Endothelial cell of umbilical vein (primary cell): ENCODE data around the gene BLACAT1. TPM values are rescaled to one million over a fixed set of nuclear protein-coding genes. Genes with fewer than 3 reads are reported as not detected.
A peak's percentile ranks its signal among the peaks of the same experiment; 100 is the strongest.

ENCODE experiments used
- BruUV-seq: library from RNA; stranded (reverse); fragments of 400-500 nt; replicated peaks from 2 replicates; lab custom pipeline; 2021; lab: Mats Ljungman, UMichigan
- CTCF ChIA-PET: fragments of 300-600, 350-600 bp; sonication (Branson Sonifier 250); formaldehyde crosslinking; loops from one replicate; lab custom pipeline; 2021; ENCODE audit warnings: antibody characterized with exemption, inconsistent platforms; lab: Charles Lee
- POLR2A ChIA-PET: fragments of 300-600, 350-600 bp; sonication (Branson Sonifier 250); formaldehyde crosslinking; loops from one replicate; lab custom pipeline; 2021; ENCODE audit warnings: antibody characterized with exemption, inconsistent platforms; lab: Charles Lee
- DNase-seq: peaks from one replicate; pipeline ENCODE4 v3.0.0-alpha.2; 2011; ENCODE audit warnings: low read depth, low spot score
- FAIRE-seq: peaks from 2 replicates; lab custom pipeline; 2011; peaks lifted over from hg19 to GRCh38; lab: Jason Lieb, UNC
- H2AFZ ChIP-seq: 2 replicates; pipeline ENCODE4 v1.6.0; 2012; ENCODE audit warnings: low read depth, low read length, control low read depth, inconsistent platforms
- H3K27ac ChIP-seq: 2 replicates; pipeline ENCODE4 v1.5.1; 2011; ENCODE audit warnings: low read depth, mild to moderate bottlenecking, control low read depth, low read length, moderate library complexity; ENCODE audit not compliant: insufficient read depth
- H3K27me3 ChIP-seq, 2 experiments: 2 replicates each; pipeline versions ENCODE4 v1.6.0 to v1.6.1; 2011; ENCODE audit warnings: low read length in 2 of 2, mixed read lengths in 1 of 2; ENCODE audit not compliant: control insufficient read depth in 2 of 2, insufficient read depth in 2 of 2
- H3K36me3 ChIP-seq, 2 experiments: 2 replicates in 1 of 2; 3 replicates in 1 of 2; pipeline ENCODE4 v1.5.1; 2011; ENCODE audit warnings: low read length in 2 of 2, mild to moderate bottlenecking in 1 of 2, moderate library complexity in 1 of 2; ENCODE audit not compliant: control insufficient read depth in 2 of 2, insufficient read depth in 2 of 2; ENCODE audit errors: extremely low read depth in 1 of 2
- H3K4me1 ChIP-seq: 3 replicates; pipeline ENCODE4 v1.5.1; 2011; ENCODE audit warnings: mild to moderate bottlenecking, low read length; ENCODE audit not compliant: control insufficient read depth, insufficient read depth; ENCODE audit errors: extremely low read depth
- H3K4me2 ChIP-seq: 2 replicates; pipeline ENCODE4 v1.6.1; 2011; ENCODE audit warnings: low read length, control low read depth, mixed read lengths; ENCODE audit not compliant: insufficient read depth
- H3K4me3 ChIP-seq, 3 experiments: fragments of 200-600 bp in 1 of 3; sonication (generic), shearing (Covaris generic) in 1 of 3; replicated peaks in 1 of 3; 2 replicates each; pipeline ENCODE4 v1.5.1; 2011 to 2016; ENCODE audit warnings: control low read depth in 3 of 3, low read length in 3 of 3, mild to moderate bottlenecking in 2 of 3, inconsistent platforms in 1 of 3, low read depth in 1 of 3, moderate library complexity in 1 of 3; ENCODE audit not compliant: insufficient read depth in 1 of 3
- H3K79me2 ChIP-seq: 2 replicates; pipeline ENCODE4 v1.6.0; 2012; ENCODE audit warnings: low read length, inconsistent platforms; ENCODE audit not compliant: control insufficient read depth, insufficient read depth
- H3K9ac ChIP-seq: replicated peaks from 2 replicates; pipeline ENCODE3; 2011; ENCODE audit warnings: low read length, control low read depth; ENCODE audit not compliant: insufficient read depth; ENCODE audit errors: extremely low read depth
- H3K9me1 ChIP-seq: replicated peaks from 3 replicates; pipeline ENCODE4 v1.6.0; 2011; ENCODE audit warnings: mild to moderate bottlenecking, low read length; ENCODE audit not compliant: control insufficient read depth, insufficient read depth; ENCODE audit errors: extremely low read depth
- H3K9me3 ChIP-seq: replicated peaks from 2 replicates; pipeline ENCODE4 v1.5.1; 2012; ENCODE audit warnings: low read length, inconsistent platforms; ENCODE audit not compliant: control insufficient read depth, insufficient read depth
- H4K20me1 ChIP-seq: replicated peaks from 2 replicates; pipeline ENCODE3; 2011; ENCODE audit warnings: mild to moderate bottlenecking, low read length; ENCODE audit not compliant: control insufficient read depth, insufficient read depth; ENCODE audit errors: extremely low read depth
- EZH2 ChIP-seq: IDR thresholded peaks from 2 replicates; pipeline ENCODE4 v1.6.1; 2012; ENCODE audit warnings: borderline replicate concordance, low read depth, mild to moderate bottlenecking, moderate library complexity, low read length, inconsistent platforms; ENCODE audit not compliant: severe bottlenecking
- FOS ChIP-seq: IDR thresholded peaks from 2 replicates; pipeline ENCODE4 v1.6.1; 2011; ENCODE audit warnings: mild to moderate bottlenecking, low read length, moderate library complexity, borderline replicate concordance; ENCODE audit not compliant: insufficient read depth
- GATA2 ChIP-seq: IDR thresholded peaks from 2 replicates; pipeline ENCODE4 v1.7.0; 2011; ENCODE audit warnings: low read depth, mild to moderate bottlenecking, moderate library complexity, mixed read lengths, low read length; ENCODE audit not compliant: insufficient read length, insufficient read depth
- JUN ChIP-seq: IDR thresholded peaks from 2 replicates; pipeline ENCODE4 v1.6.1; 2011; ENCODE audit warnings: borderline replicate concordance, low read depth; ENCODE audit not compliant: insufficient read length, insufficient read depth
- MYC ChIP-seq: IDR thresholded peaks from one replicate; pipeline ENCODE4 v1.6.1; 2011; ENCODE audit warnings: mild to moderate bottlenecking, low read depth, low read length
- POLR2AphosphoS5 ChIP-seq: IDR thresholded peaks from 2 replicates; pipeline ENCODE4 v1.6.1; 2012; ENCODE audit warnings: low read depth, mild to moderate bottlenecking, control low read depth, low read length, moderate library complexity; ENCODE audit not compliant: insufficient read depth
- dilution Hi-C: fragments of 300-500 bp; cut with MboI; formaldehyde crosslinking; loops from one replicate; pipeline ENCODE4 v1.15.0; 2019; ENCODE audit warnings: low sequenced_read_pairs; ENCODE audit not compliant: extremely low pct_ligation_motif_present
- intact Hi-C: fragments of 100-400 bp; cut with micrococcal nuclease; formaldehyde crosslinking; loops from one replicate; pipeline ENCODE4 v1.10.0; 2022
- polyA plus RNA-seq, 4 experiments: library from polyadenylated mRNA; depleted of rRNA in 3 of 4; stranded (reverse) in 3 of 4; unstranded in 1 of 4; fragments of >200 nt; gene quantifications; 2 replicates each; pipeline versions ENCODE4 v1.2.1 to v1.2.3, GENCODE V29; 2011 to 2012; ENCODE audit warnings: missing spikeins in 1 of 4
- total RNA-seq: library from RNA; stranded (reverse); gene quantifications from 2 replicates; pipeline ENCODE4 v1.2.3, GENCODE V29; 2021
- TF ChIP-seq, protein P1 (sequence below), 2 donors: IDR thresholded peaks; 1 replicate in 1 of 2; 2 replicates in 1 of 2; pipeline ENCODE4 v1.5.1; 2011; ENCODE audit warnings: low read length in 2 of 2, mild to moderate bottlenecking in 2 of 2, moderate library complexity in 2 of 2, control low read depth in 1 of 2, inconsistent platforms in 1 of 2, low read depth in 1 of 2; ENCODE audit not compliant: insufficient read depth in 1 of 2; ENCODE audit errors: extremely low read depth in 1 of 2
- TF ChIP-seq, protein P2 (sequence below): IDR thresholded peaks from 2 replicates; pipeline ENCODE4 v1.6.1; 2011; ENCODE audit not compliant: insufficient read depth, insufficient read length

BLACAT1 gene
- total and polyA plus RNA-seq, 2 donors (not counting 3 experiments of a cell fraction or from before 2014, with no cell fraction given), result not detected

DNA sequence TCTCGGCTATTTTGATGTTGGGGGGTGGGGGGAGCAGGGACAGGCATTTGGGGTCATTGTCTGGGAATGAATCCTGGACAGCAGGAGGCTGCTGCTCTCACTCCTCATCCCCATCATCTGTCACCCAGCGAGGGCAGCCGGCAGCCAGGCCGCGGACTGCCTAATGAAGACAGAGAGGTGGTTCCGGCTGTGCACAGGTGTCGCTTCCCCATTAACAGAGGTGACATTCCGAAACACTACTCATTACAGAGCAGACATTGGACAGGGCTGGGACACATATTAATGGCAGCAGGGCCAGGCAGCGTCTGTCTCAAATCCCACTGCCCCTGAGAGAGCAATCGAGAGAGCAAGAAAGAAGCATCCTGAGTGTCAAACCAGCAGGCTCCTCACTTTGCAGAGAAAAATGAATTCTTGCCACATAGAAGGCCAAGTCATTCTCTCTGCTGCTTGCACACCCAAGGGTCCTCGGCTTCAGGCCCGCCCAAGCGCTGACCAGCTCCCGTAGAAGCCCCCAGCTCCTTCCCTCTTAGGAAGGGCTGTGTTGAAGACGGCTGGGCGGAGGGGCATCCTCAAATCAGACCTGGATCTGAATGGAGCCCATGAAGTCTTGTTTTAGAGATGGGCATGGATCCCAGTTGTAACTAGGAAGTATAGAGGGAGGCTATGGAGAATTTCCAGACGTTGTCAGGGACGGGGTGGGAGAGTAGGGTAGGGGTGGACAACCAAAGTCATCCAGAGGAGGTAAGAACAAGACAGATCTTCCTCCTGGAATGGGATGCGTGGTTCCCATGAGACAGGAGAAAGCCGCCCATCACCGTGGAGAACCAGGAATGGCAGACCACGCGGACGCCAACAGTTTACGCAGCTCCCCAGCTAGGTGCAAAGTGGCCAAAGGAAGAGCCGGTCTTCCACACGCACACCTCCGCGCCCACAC is 25.8 kb downstream of the BLACAT1 start:
- TF ChIP-seq, protein P1, sequence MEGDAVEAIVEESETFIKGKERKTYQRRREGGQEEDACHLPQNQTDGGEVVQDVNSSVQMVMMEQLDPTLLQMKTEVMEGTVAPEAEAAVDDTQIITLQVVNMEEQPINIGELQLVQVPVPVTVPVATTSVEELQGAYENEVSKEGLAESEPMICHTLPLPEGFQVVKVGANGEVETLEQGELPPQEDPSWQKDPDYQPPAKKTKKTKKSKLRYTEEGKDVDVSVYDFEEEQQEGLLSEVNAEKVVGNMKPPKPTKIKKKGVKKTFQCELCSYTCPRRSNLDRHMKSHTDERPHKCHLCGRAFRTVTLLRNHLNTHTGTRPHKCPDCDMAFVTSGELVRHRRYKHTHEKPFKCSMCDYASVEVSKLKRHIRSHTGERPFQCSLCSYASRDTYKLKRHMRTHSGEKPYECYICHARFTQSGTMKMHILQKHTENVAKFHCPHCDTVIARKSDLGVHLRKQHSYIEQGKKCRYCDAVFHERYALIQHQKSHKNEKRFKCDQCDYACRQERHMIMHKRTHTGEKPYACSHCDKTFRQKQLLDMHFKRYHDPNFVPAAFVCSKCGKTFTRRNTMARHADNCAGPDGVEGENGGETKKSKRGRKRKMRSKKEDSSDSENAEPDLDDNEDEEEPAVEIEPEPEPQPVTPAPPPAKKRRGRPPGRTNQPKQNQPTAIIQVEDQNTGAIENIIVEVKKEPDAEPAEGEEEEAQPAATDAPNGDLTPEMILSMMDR (IDR thresholded peaks at IDR 0.05; ENCODE audit: extremely low read depth in 1 of 2, insufficient read depth in 1 of 2, low read depth in 1 of 2, low read length in 2 of 2), result no peak
- TF ChIP-seq, protein P2, sequence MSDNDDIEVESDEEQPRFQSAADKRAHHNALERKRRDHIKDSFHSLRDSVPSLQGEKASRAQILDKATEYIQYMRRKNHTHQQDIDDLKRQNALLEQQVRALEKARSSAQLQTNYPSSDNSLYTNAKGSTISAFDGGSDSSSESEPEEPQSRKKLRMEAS, result no peak
- TF ChIP-seq MYC, result no peak
- TF ChIP-seq GATA2, result no peak
- TF ChIP-seq JUN, result no peak
- TF ChIP-seq FOS, result no peak
- no peak for TF ChIP-seq POLR2AphosphoS5
- TF ChIP-seq EZH2, result no peak
- Histone ChIP-seq H3K9me1 (no peaks in the 10 kb centered on the region), H3K9ac (no peak overlapping the region), H3K4me2 (peak overlapping the region; percentile 80), H3K36me3 (no peaks in the 10 kb centered on the region), H3K4me1 (no peaks in the 10 kb centered on the region), H3K4me3 (peak overlapping the region; percentile 18 to 51 (median 34)), H3K9me3 (no peaks in the 10 kb centered on the region), H3K79me2 (no peaks in the 10 kb centered on the region), H2AFZ (peak overlapping the region; percentile 97), H3K27ac (no peak overlapping the region), H4K20me1 (no peaks in the 10 kb centered on the region), H3K27me3 (peaks cover 8 to 21% of the 10 kb centered on the region in 2 experiments)
- FAIRE-seq (no peak), DNase-seq (no peak)
- dilution Hi-C loops, result no loop called here
- no TSS peak for BruUV-seq
- ChIA-PET CTCF (interaction anchor here (0.7 to 3.0 kb wide), 23 partner anchors 8 to 159 kb away, joined by 3 to 19 read pairs (median 6); partner anchors contain the start of gene LEMD1), POLR2A (no interaction called here)
- intact Hi-C loops, result no loop called here
